Testis (tissue), 3 donors: Measurements from ENCODE around the gene CCDC73. TPM values are rescaled to one million over a fixed set of nuclear protein-coding genes. Genes with fewer than 3 reads are reported as not detected.

ENCODE experiments used
- DNase-seq: peaks from one replicate; pipeline ENCODE4 v3.0.0-alpha.2; 2019
- H3K27ac ChIP-seq, 2 donors: fragments of 200-600 bp; sonication (generic); one replicate each; pipeline ENCODE4 v1.5.1; 2019
- H3K27me3 ChIP-seq: fragments of 200-600 bp; sonication (generic); one replicate; pipeline ENCODE4 v1.5.1; 2019
- H3K36me3 ChIP-seq: fragments of 200-600 bp; sonication (generic); one replicate; pipeline ENCODE4 v1.5.1; 2017; ENCODE audit warnings: low read depth; ENCODE audit errors: missing control alignments
- H3K4me1 ChIP-seq: fragments of 200-600 bp; sonication (generic); one replicate; pipeline ENCODE4 v1.5.1; 2019
- H3K4me3 ChIP-seq, 2 donors: fragments of 200-600 bp; sonication (generic); one replicate each; pipeline ENCODE4 v1.5.1; 2017 to 2019
- H3K9me3 ChIP-seq: fragments of 200-600 bp; sonication (generic); one replicate; pipeline ENCODE4 v1.5.1; 2017
- CTCF ChIP-seq, 3 experiments: fragments of 450-650 bp in 2 of 3; fragments of 200-600 bp in 1 of 3; sonication (generic) in 1 of 3; IDR thresholded peaks; one replicate each; pipeline ENCODE4 v1.5.1; 2016 to 2019; ENCODE audit warnings: antibody characterized with exemption in 3 of 3, mild to moderate bottlenecking in 2 of 3, moderate library complexity in 1 of 3
- POLR2A ChIP-seq: fragments of 450-650 bp; IDR thresholded peaks from one replicate; pipeline ENCODE4 v1.6.1; 2017; ENCODE audit warnings: antibody characterized with exemption, mild to moderate bottlenecking, moderate library complexity
- WGBS, 2 donors: methylation state at CpG; one replicate each; pipeline ENCODE4 v1.1.5; 2018; 5-methylcytosine and 5-hydroxymethylcytosine counted together
- intact Hi-C: fragments of 100-400 bp; cut with DNase I; formaldehyde crosslinking; loops from one replicate; pipeline ENCODE4 v1.15.1; 2023; ENCODE audit warnings: low total_unique reads
- polyA plus RNA-seq: library from polyadenylated mRNA; stranded (reverse); fragments of 350-450 nt; fragmentation: Illumina TruSeq; extraction: RNeasy Lipid Tissue Mini Kit (QIAGEN cat#74804); gene quantifications from one replicate; pipeline ENCODE4 v1.2.3, GENCODE V29; 2014; ENCODE audit warnings: low read depth, low replicate concordance; ENCODE audit not compliant: insufficient read depth
- total RNA-seq, 2 donors: library from RNA; depleted of rRNA; stranded (reverse); fragments of >200 nt; gene quantifications; one replicate each; pipeline ENCODE4 v1.2.3, GENCODE V29; 2016

The CCDC73 gene
- total and polyA plus RNA-seq, 3 donors from 2014 or later, result 1.0 to 14.3 (median 6.6) TPM

- WGBS, 2 donors, result 93 to 96% methylated on average over 2 of the region's 2 CpGs
- Histone ChIP-seq H3K27me3 (no peaks in the 10 kb centered on the region), H3K9me3 (no peaks in the 10 kb centered on the region), H3K4me1 (no peaks in the 10 kb centered on the region), H3K4me3 (no peak overlapping the region), H3K36me3 (no peaks in the 10 kb centered on the region), H3K27ac (no peak overlapping the region)
- TF ChIP-seq POLR2A, result no peak
- TF ChIP-seq CTCF (IDR thresholded peaks at IDR 0.05), result no peak
- DNase-seq, result no peak
- intact Hi-C loops, result no loop called here
Measured at GRCh38 chr11:32838505-32839274, 44.2 kb upstream of the CCDC73 start.

GRCh38 chr11:32836946-32837345 lies 42.5 kb upstream of the CCDC73 start:
- Histone ChIP-seq H3K4me1 (no peaks in the 10 kb centered on the region), H3K27ac (no peak overlapping the region), H3K4me3 (no peak overlapping the region), H3K27me3 (no peaks in the 10 kb centered on the region), H3K9me3 (no peaks in the 10 kb centered on the region), H3K36me3 (no peaks in the 10 kb centered on the region)
- WGBS, 2 donors, result 89 to 94% methylated on average over 2 of the region's 2 CpGs
- DNase-seq, result no peak
- no peak for TF ChIP-seq CTCF (IDR thresholded peaks at IDR 0.05)
- no peak for TF ChIP-seq POLR2A
- intact Hi-C loops, result no loop called here

- Histone ChIP-seq H3K9me3 (no peaks in the 10 kb centered on the region), H3K27ac (no peak overlapping the region), H3K4me3 (no peak overlapping the region), H3K4me1 (peaks cover 4% of the 10 kb centered on the region), H3K36me3 (no peaks in the 10 kb centered on the region), H3K27me3 (no peaks in the 10 kb centered on the region)
- intact Hi-C loops, result no loop called here
- no peak for TF ChIP-seq POLR2A
- TF ChIP-seq CTCF (IDR thresholded peaks at IDR 0.05), result no peak
- WGBS, 2 donors, result 87 to 92% methylated on average over 1 of the region's 1 CpG
- DNase-seq, result no peak
Measured at GRCh38 chr11:32833921-32834320, 39.5 kb upstream of the CCDC73 start.

GRCh38 chr11:32831221-32831620 lies 36.8 kb upstream of the CCDC73 start:
- Histone ChIP-seq H3K36me3 (no peaks in the 10 kb centered on the region), H3K4me1 (peaks cover 4% of the 10 kb centered on the region), H3K27ac (no peak overlapping the region), H3K4me3 (no peak overlapping the region), H3K27me3 (no peaks in the 10 kb centered on the region), H3K9me3 (no peaks in the 10 kb centered on the region)
- intact Hi-C loops, result no loop called here
- 69 to 79% methylated on average over 3 of the region's 3 CpGs for WGBS, 2 donors
- TF ChIP-seq CTCF (IDR thresholded peaks at IDR 0.05), result no peak
- no peak for TF ChIP-seq POLR2A
- DNase-seq, result no peak

- H3K27ac ChIP-seq, result no peak overlapping the region
- TF ChIP-seq CTCF (IDR thresholded peaks at IDR 0.05), result no peak
- no peak for TF ChIP-seq POLR2A
- H3K36me3 ChIP-seq, result no peaks in the 10 kb centered on the region
- H3K27me3 ChIP-seq, result no peaks in the 10 kb centered on the region
- no peaks in the 10 kb centered on the region for H3K9me3 ChIP-seq
- H3K4me1 ChIP-seq, result peaks cover 4% of the 10 kb centered on the region
- no peak for DNase-seq
- intact Hi-C loops, result no loop called here
- peak overlapping the region in 1 of 2 donors; percentile 67 for H3K4me3 ChIP-seq
- 61 to 66% methylated on average over 9 of the region's 9 CpGs for WGBS, 2 donors
Measured at GRCh38 chr11:32830796-32831195, 36.3 kb upstream of the CCDC73 start.
